C4-2B (cell line): Measurements from ENCODE around the gene GRB10.

ENCODE experiments used
- ZFX ChIP-seq: fragments of 450-650 bp; IDR thresholded peaks from 2 replicates; pipeline ENCODE4 v1.6.1; 2017
- TF ChIP-seq, protein P1 (sequence below): fragments of 450-650 bp; conservative IDR thresholded peaks from 2 replicates; pipeline ENCODE4 v1.5.1; 2017; ENCODE audit warnings: mild to moderate bottlenecking

GRCh38 chr7:50659329-50659965 is 123.2 kb downstream of the GRB10 start:
- TF ChIP-seq, protein P1, sequence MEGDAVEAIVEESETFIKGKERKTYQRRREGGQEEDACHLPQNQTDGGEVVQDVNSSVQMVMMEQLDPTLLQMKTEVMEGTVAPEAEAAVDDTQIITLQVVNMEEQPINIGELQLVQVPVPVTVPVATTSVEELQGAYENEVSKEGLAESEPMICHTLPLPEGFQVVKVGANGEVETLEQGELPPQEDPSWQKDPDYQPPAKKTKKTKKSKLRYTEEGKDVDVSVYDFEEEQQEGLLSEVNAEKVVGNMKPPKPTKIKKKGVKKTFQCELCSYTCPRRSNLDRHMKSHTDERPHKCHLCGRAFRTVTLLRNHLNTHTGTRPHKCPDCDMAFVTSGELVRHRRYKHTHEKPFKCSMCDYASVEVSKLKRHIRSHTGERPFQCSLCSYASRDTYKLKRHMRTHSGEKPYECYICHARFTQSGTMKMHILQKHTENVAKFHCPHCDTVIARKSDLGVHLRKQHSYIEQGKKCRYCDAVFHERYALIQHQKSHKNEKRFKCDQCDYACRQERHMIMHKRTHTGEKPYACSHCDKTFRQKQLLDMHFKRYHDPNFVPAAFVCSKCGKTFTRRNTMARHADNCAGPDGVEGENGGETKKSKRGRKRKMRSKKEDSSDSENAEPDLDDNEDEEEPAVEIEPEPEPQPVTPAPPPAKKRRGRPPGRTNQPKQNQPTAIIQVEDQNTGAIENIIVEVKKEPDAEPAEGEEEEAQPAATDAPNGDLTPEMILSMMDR = no peak
- no peak for TF ChIP-seq ZFX
